Prostate gland (tissue), 2 donors: ENCODE measurements around the gene SMIM38.

Source experiments
- POLR2A ChIP-seq: fragments of 450-650 bp; IDR thresholded peaks from one replicate; pipeline ENCODE4 v1.6.1; 2016; ENCODE audit warnings: antibody characterized with exemption, mild to moderate bottlenecking
- TF ChIP-seq, protein P1 (sequence below), 4 experiments: fragments of 200-600 bp in 2 of 4; fragments of 450-650 bp in 2 of 4; sonication (generic) in 2 of 4; IDR thresholded peaks; 1 replicate in 3 of 4; 2 replicates in 1 of 4; pipeline ENCODE4 v1.5.1; 2016 to 2019; ENCODE audit warnings: antibody characterized with exemption in 4 of 4, mild to moderate bottlenecking in 2 of 4, moderate library complexity in 2 of 4

DNA sequence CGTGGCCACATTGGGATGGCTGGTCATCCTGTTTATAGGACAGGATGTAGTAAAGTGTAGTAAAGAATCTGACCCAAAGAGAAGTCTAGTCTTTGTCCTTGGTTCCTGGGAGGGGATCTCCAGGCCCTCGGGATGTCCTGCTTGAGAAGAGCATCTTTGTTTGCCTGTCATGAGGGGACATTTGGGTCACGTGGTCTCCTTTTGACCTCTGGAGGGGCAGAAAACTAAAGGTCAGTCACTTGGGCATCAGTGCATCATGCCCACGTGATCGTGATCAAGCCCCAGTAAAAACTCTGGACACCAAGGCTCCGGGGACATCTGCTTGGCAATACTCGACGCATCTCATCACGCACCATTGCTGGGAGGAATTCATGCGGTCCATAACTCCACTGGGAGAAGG lies 9.1 kb downstream of the SMIM38 start:
- no peak for TF ChIP-seq POLR2A
- TF ChIP-seq, protein P1, sequence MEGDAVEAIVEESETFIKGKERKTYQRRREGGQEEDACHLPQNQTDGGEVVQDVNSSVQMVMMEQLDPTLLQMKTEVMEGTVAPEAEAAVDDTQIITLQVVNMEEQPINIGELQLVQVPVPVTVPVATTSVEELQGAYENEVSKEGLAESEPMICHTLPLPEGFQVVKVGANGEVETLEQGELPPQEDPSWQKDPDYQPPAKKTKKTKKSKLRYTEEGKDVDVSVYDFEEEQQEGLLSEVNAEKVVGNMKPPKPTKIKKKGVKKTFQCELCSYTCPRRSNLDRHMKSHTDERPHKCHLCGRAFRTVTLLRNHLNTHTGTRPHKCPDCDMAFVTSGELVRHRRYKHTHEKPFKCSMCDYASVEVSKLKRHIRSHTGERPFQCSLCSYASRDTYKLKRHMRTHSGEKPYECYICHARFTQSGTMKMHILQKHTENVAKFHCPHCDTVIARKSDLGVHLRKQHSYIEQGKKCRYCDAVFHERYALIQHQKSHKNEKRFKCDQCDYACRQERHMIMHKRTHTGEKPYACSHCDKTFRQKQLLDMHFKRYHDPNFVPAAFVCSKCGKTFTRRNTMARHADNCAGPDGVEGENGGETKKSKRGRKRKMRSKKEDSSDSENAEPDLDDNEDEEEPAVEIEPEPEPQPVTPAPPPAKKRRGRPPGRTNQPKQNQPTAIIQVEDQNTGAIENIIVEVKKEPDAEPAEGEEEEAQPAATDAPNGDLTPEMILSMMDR (IDR thresholded peaks at IDR 0.05) = no peak
